Activated T-helper 1 cell treated with anti-CD3 and anti-CD28 coated beads, Interleukin-12 subunit alpha, Interleukin-12 subunit beta, Interleukin-2, Interleukin-4 antibody, amounts not matched to agents 30 ng/mL and 10 ng/mL and 1 ng/mL, durations not matched to agents 14 hours and 24 hours and 36 hours (primary cell): Measurements from ENCODE around the gene PPP2R2C. TPM values are rescaled to one million over a fixed set of nuclear protein-coding genes. Genes with fewer than 3 reads are reported as not detected.
A peak's percentile ranks its signal among the peaks of the same experiment; 100 is the strongest.

ENCODE experiments used
- DNase-seq: peaks from one replicate; pipeline ENCODE4 v3.0.0; 2021; ENCODE audit warnings: low spot score
- H3K27ac Mint-ChIP-seq: one replicate; pipeline ENCODE4 v1.8.0; 2021; ENCODE audit warnings: mild to moderate bottlenecking, mixed read lengths
- H3K27me3 Mint-ChIP-seq: one replicate; pipeline ENCODE4 v1.8.0; 2022; ENCODE audit warnings: mild to moderate bottlenecking, moderate library complexity, mixed read lengths; ENCODE audit not compliant: insufficient read depth
- H3K36me3 Mint-ChIP-seq: one replicate; pipeline ENCODE4 v1.8.0; 2021; ENCODE audit warnings: low read depth, mixed read lengths
- H3K4me1 Mint-ChIP-seq: one replicate; pipeline ENCODE4 v1.8.0; 2021; ENCODE audit warnings: low read depth, mixed read lengths
- H3K4me3 Mint-ChIP-seq: one replicate; pipeline ENCODE4 v1.8.0; 2021; ENCODE audit warnings: mild to moderate bottlenecking, moderate library complexity, mixed read lengths
- H3K9me3 Mint-ChIP-seq: one replicate; pipeline ENCODE4 v1.8.0; 2021; ENCODE audit warnings: mixed read lengths
- intact Hi-C: fragments of 100-400 bp; cut with micrococcal nuclease; formaldehyde crosslinking; loops from one replicate; pipeline ENCODE4 v1.15.1; 2024
- total RNA-seq: library from RNA; stranded (reverse); gene quantifications from 2 replicates; pipeline ENCODE4 v1.2.3, GENCODE V29; 2022

PPP2R2C gene
- total RNA-seq, 1 donor from 2014 or later: not detected

GRCh38 chr4:6307891-6308290 is 164.5 kb downstream of the PPP2R2C start:
- Mint-ChIP-seq H3K4me3 (no peak overlapping the region), H3K9me3 (no peaks in the 10 kb centered on the region), H3K27ac (no peak overlapping the region), H3K36me3 (no peaks in the 10 kb centered on the region), H3K4me1 (no peaks in the 10 kb centered on the region), H3K27me3 (peaks cover 46% of the 10 kb centered on the region)
- intact Hi-C loops: no loop called here
- DNase-seq: no peak

- no peaks in the 10 kb centered on the region for H3K36me3 Mint-ChIP-seq
- DNase-seq: no peak
- peaks cover 42% of the 10 kb centered on the region for H3K27me3 Mint-ChIP-seq
- no peak overlapping the region for H3K27ac Mint-ChIP-seq
- peak overlapping the region; percentile 19 for H3K4me3 Mint-ChIP-seq
- no peaks in the 10 kb centered on the region for H3K4me1 Mint-ChIP-seq
- intact Hi-C loops: no loop called here
- H3K9me3 Mint-ChIP-seq: no peaks in the 10 kb centered on the region
Observed at GRCh38 chr4:6307230-6307629, 165.2 kb downstream of the PPP2R2C start.

DNA sequence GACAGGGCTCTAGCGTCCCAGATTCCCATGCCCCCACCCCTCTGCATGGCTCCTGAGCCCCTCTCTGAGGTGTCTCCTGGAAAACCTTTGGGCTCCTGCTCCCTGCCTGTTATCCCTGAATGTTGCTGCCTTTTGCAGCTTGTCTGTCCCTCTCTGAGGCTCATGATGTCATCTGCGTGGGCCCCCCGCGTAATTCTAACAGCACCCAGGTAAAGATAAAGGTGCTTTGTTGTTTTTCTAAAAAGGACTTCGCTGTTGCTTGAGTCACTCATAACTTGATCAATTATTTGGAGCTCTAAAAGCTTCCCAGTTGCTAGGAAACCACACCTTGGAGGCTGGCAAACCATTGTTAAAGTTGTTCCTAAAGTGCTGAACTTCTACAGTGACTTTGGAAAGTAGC is 166.1 kb downstream of the PPP2R2C start:
- Mint-ChIP-seq H3K4me3 (no peak overlapping the region), H3K4me1 (no peaks in the 10 kb centered on the region), H3K27ac (no peak overlapping the region), H3K36me3 (no peaks in the 10 kb centered on the region), H3K9me3 (no peaks in the 10 kb centered on the region), H3K27me3 (peaks cover 35% of the 10 kb centered on the region)
- intact Hi-C loops: no loop called here
- no peak for DNase-seq

DNA sequence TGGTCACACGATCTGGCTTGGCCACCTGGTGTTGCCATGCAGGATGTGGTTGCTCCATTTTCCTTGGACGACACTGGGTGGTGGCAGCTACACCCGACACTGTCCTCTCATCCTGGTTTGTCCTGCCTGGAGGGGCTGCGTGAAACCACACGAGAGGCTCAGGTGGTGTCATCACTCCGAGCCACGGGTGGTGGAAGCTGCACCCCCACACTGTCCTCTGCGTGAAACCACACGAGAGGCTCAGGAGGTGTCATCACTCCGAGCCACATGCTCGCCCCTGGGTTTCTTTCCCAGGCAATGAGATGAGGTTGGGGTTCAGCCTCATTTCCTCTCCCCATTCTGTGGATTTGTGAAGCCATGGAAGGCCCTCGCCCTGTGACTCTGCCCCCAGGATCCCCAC is 168.5 kb downstream of the PPP2R2C start:
- Mint-ChIP-seq H3K4me3 (no peak overlapping the region), H3K36me3 (no peaks in the 10 kb centered on the region), H3K9me3 (no peaks in the 10 kb centered on the region), H3K4me1 (no peaks in the 10 kb centered on the region), H3K27ac (no peak overlapping the region), H3K27me3 (peaks cover 24% of the 10 kb centered on the region)
- intact Hi-C loops: no loop called here
- no peak for DNase-seq

GRCh38 chr4:6302869-6303268 is 169.5 kb downstream of the PPP2R2C start:
- Mint-ChIP-seq H3K4me3 (no peak overlapping the region), H3K36me3 (no peaks in the 10 kb centered on the region), H3K4me1 (no peaks in the 10 kb centered on the region), H3K27ac (no peak overlapping the region), H3K27me3 (peaks cover 15% of the 10 kb centered on the region), H3K9me3 (no peaks in the 10 kb centered on the region)
- intact Hi-C loops: no loop called here
- no peak for DNase-seq

- H3K36me3 Mint-ChIP-seq: no peaks in the 10 kb centered on the region
- peaks cover 12% of the 10 kb centered on the region for H3K27me3 Mint-ChIP-seq
- H3K27ac Mint-ChIP-seq: no peak overlapping the region
- no peak for DNase-seq
- no peaks in the 10 kb centered on the region for H3K9me3 Mint-ChIP-seq
- intact Hi-C loops: no loop called here
- no peak overlapping the region for H3K4me3 Mint-ChIP-seq
- no peaks in the 10 kb centered on the region for H3K4me1 Mint-ChIP-seq
Observed at GRCh38 chr4:6301732-6302442, 170.5 kb downstream of the PPP2R2C start.

GRCh38 chr4:6301051-6301731 is 171.2 kb downstream of the PPP2R2C start:
- Mint-ChIP-seq H3K4me1 (no peaks in the 10 kb centered on the region), H3K9me3 (no peaks in the 10 kb centered on the region), H3K4me3 (no peak overlapping the region), H3K27ac (no peak overlapping the region), H3K36me3 (no peaks in the 10 kb centered on the region), H3K27me3 (peaks cover 7% of the 10 kb centered on the region)
- no peak for DNase-seq
- intact Hi-C loops: no loop called here

GRCh38 chr4:6300359-6300758 is 172.1 kb downstream of the PPP2R2C start:
- H3K36me3 Mint-ChIP-seq: no peaks in the 10 kb centered on the region
- H3K9me3 Mint-ChIP-seq: no peaks in the 10 kb centered on the region
- H3K27me3 Mint-ChIP-seq: peaks cover 2% of the 10 kb centered on the region
- intact Hi-C loops: no loop called here
- no peak for DNase-seq
- no peak overlapping the region for H3K27ac Mint-ChIP-seq
- H3K4me3 Mint-ChIP-seq: no peak overlapping the region
- H3K4me1 Mint-ChIP-seq: no peaks in the 10 kb centered on the region

- H3K4me3 Mint-ChIP-seq: no peak overlapping the region
Observed at GRCh38 chr4:6299875-6300274, 172.5 kb downstream of the PPP2R2C start.

GRCh38 chr4:6298852-6299251 is 173.6 kb downstream of the PPP2R2C start:
- intact Hi-C loops: no loop called here
- H3K27me3 Mint-ChIP-seq: no peaks in the 10 kb centered on the region
- no peak overlapping the region for H3K27ac Mint-ChIP-seq
- H3K9me3 Mint-ChIP-seq: no peaks in the 10 kb centered on the region
- H3K4me3 Mint-ChIP-seq: no peak overlapping the region
- no peaks in the 10 kb centered on the region for H3K4me1 Mint-ChIP-seq
- H3K36me3 Mint-ChIP-seq: no peaks in the 10 kb centered on the region
- DNase-seq: no peak

More at GRCh38 chr4:6299875-6300274, 172.5 kb downstream of the PPP2R2C start:
- H3K27me3 Mint-ChIP-seq: no peaks in the 10 kb centered on the region
- H3K27ac Mint-ChIP-seq: no peak overlapping the region
- intact Hi-C loops: no loop called here
- no peaks in the 10 kb centered on the region for H3K36me3 Mint-ChIP-seq
- H3K9me3 Mint-ChIP-seq: no peaks in the 10 kb centered on the region
- no peaks in the 10 kb centered on the region for H3K4me1 Mint-ChIP-seq
- no peak for DNase-seq

DNA sequence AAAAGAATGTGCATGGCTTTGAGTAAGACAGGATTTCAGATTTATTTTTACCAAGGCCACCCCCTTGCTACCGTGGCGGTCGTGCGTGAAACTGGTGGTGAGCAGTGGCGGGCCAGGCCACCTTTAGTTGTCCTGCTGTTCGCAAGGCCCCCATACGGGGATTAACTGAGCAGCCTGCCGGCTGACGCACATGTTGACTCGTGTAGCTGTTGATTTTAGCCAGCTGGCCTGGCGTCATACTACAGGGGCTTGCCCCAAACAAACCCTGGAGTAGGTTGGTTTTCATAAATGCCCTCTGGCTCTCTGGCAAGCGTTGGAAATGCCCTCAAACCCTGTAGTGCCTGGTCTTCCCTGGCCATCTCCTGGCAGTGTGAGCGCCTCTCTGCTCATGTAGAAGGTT is 174.4 kb downstream of the PPP2R2C start:
- Mint-ChIP-seq H3K27me3 (no peaks in the 10 kb centered on the region), H3K27ac (no peak overlapping the region), H3K36me3 (no peaks in the 10 kb centered on the region), H3K9me3 (no peaks in the 10 kb centered on the region), H3K4me3 (no peak overlapping the region), H3K4me1 (no peaks in the 10 kb centered on the region)
- DNase-seq: no peak
- intact Hi-C loops: no loop called here

GRCh38 chr4:6297266-6297815 is 175.1 kb downstream of the PPP2R2C start:
- no peak for DNase-seq
- Mint-ChIP-seq H3K36me3 (no peaks in the 10 kb centered on the region), H3K9me3 (no peaks in the 10 kb centered on the region), H3K4me3 (no peak overlapping the region), H3K4me1 (no peaks in the 10 kb centered on the region), H3K27ac (no peak overlapping the region), H3K27me3 (no peaks in the 10 kb centered on the region)
- intact Hi-C loops: no loop called here

- H3K27ac Mint-ChIP-seq: no peak overlapping the region
- intact Hi-C loops: no loop called here
- DNase-seq: no peak
- no peak overlapping the region for H3K4me3 Mint-ChIP-seq
- H3K36me3 Mint-ChIP-seq: no peaks in the 10 kb centered on the region
- no peaks in the 10 kb centered on the region for H3K4me1 Mint-ChIP-seq
- H3K27me3 Mint-ChIP-seq: no peaks in the 10 kb centered on the region
- no peaks in the 10 kb centered on the region for H3K9me3 Mint-ChIP-seq
Observed at GRCh38 chr4:6296026-6296425, 176.4 kb downstream of the PPP2R2C start.
